WTC11 (cell line): Measurements from ENCODE around the gene HPSE2.

Source experiments
- EMX1 ChIP-seq: fragments of 250-450 bp; sonication (Bioruptor Pico); IDR thresholded peaks from 2 replicates; pipeline ENCODE4 v1.8.0; 2021; ENCODE audit warnings: mild to moderate bottlenecking
- FOXP1 ChIP-seq: sonication (generic); formaldehyde crosslinking; IDR thresholded peaks from 2 replicates; pipeline ENCODE4 v1.8.0; 2022; ENCODE audit warnings: missing genetic modification reagents, mild to moderate bottlenecking, moderate library complexity, borderline replicate concordance
- NR3C1 ChIP-seq: sonication (generic); formaldehyde crosslinking; conservative IDR thresholded peaks from 2 replicates; pipeline ENCODE4 v1.8.1; 2023; ENCODE audit warnings: low read depth, mild to moderate bottlenecking, missing genetic modification reagents
- TF ChIP-seq, protein P1 (sequence below): fragments of 200-600 bp; IDR thresholded peaks from 2 replicates; pipeline ENCODE4 v1.8.0; 2022; ENCODE audit warnings: antibody characterized with exemption

DNA sequence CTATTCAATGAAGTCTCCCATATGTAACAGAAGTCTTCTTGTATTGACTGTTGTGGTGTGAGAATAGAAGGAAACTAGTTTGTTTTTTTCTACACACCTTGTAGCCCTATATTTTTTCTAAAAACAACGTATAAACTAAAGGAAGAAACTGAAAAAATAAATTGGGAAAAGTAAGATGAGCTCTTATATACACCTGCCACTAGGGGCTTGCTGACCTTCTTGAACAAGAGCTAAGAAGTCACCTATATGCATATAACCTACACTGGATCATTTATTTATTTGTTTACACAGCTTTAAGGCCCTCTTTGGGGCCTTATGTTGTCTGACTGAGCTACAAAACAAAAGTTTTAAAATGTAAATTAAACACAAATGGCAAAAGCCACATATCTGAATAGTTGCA, 383.0 kb downstream of the HPSE2 start:
- TF ChIP-seq, protein P1, sequence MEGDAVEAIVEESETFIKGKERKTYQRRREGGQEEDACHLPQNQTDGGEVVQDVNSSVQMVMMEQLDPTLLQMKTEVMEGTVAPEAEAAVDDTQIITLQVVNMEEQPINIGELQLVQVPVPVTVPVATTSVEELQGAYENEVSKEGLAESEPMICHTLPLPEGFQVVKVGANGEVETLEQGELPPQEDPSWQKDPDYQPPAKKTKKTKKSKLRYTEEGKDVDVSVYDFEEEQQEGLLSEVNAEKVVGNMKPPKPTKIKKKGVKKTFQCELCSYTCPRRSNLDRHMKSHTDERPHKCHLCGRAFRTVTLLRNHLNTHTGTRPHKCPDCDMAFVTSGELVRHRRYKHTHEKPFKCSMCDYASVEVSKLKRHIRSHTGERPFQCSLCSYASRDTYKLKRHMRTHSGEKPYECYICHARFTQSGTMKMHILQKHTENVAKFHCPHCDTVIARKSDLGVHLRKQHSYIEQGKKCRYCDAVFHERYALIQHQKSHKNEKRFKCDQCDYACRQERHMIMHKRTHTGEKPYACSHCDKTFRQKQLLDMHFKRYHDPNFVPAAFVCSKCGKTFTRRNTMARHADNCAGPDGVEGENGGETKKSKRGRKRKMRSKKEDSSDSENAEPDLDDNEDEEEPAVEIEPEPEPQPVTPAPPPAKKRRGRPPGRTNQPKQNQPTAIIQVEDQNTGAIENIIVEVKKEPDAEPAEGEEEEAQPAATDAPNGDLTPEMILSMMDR = peak; percentile 31; the same call in 1 of the 2 replicates
- TF ChIP-seq FOXP1 (no peak), NR3C1 (CRISPR knock-in tag) (no peak), EMX1 (CRISPR knock-in tag) (no peak)
